Testis (tissue), 2 donors: ENCODE data around the gene STON2.

Experiments used
- CTCF ChIP-seq, 3 experiments: fragments of 450-650 bp in 2 of 3; fragments of 200-600 bp in 1 of 3; sonication (generic) in 1 of 3; IDR thresholded peaks; one replicate each; pipeline ENCODE4 v1.5.1; 2016 to 2019; ENCODE audit warnings: antibody characterized with exemption in 3 of 3, mild to moderate bottlenecking in 2 of 3, moderate library complexity in 1 of 3
- POLR2A ChIP-seq: fragments of 450-650 bp; IDR thresholded peaks from one replicate; pipeline ENCODE4 v1.6.1; 2017; ENCODE audit warnings: antibody characterized with exemption, mild to moderate bottlenecking, moderate library complexity

- TF ChIP-seq CTCF (IDR thresholded peaks at IDR 0.05) (no peak), POLR2A (no peak)
Observed at GRCh38 chr14:81211844-81212243, 188.3 kb downstream of the STON2 start.
